K562 (cell line): ENCODE results near the gene SZT2. TPM values are rescaled to one million over a fixed set of nuclear protein-coding genes. Genes with fewer than 3 reads are reported as not detected.

Experiments
- ATAC-seq: fragments of 200-7000 bp; cut with Tn5 transposase; 3 replicates; pipeline ENCODE4 v1.9.1; 2020; ENCODE audit warnings: moderate library complexity
- BruUV-seq: library from RNA; stranded (reverse); fragments of 400-500 nt; replicated peaks from 2 replicates; lab custom pipeline; 2021; lab: Mats Ljungman, UMichigan
- CTCF ChIA-PET: fragments of 300-600 bp; formaldehyde crosslinking; extraction: SDS; loops from one replicate; lab custom pipeline; 2021; ENCODE audit warnings: low intra/inter-chr PET ratio; lab: Yijun Ruan, JAX
- POLR2A ChIA-PET: fragments of 300-600, 350-650 bp; sonication (Branson Sonifier 250); formaldehyde crosslinking; extraction: SDS; loops from one replicate; lab custom pipeline; 2021; ENCODE audit warnings: antibody characterized with exemption, inconsistent platforms; lab: Yijun Ruan, JAX
- DNase-seq, 4 experiments: peaks; one replicate each; pipeline versions ENCODE4 v3.0.0 to v3.0.0-alpha.2; 2011 to 2018; ENCODE audit warnings: low spot score in 3 of 4, mixed read lengths in 3 of 4; ENCODE audit errors: extremely low read depth in 1 of 4
- FAIRE-seq: peaks from 2 replicates; lab custom pipeline; 2011; peaks lifted over from hg19 to GRCh38; lab: Jason Lieb, UNC
- H2AFZ ChIP-seq: 2 replicates; pipeline ENCODE4 v1.6.0; 2011; ENCODE audit warnings: low read depth, low read length, control low read depth, inconsistent platforms
- H3K27ac ChIP-seq: fragments of 200-600 bp; 3 replicates; pipeline ENCODE4 v1.8.0; 2011; ENCODE audit warnings: low read depth, mild to moderate bottlenecking, control low read depth, inconsistent platforms, low read length, moderate library complexity, mixed read lengths; ENCODE audit errors: extremely low read depth
- H3K27me3 ChIP-seq, 2 experiments: fragments of 300-600 bp in 1 of 2; 2 replicates in 1 of 2; 3 replicates in 1 of 2; pipeline versions ENCODE4 v1.6.0 to v1.8.0; 2011; ENCODE audit warnings: inconsistent platforms in 2 of 2, low read length in 2 of 2, mild to moderate bottlenecking in 1 of 2, mixed read lengths in 1 of 2, moderate library complexity in 1 of 2; ENCODE audit not compliant: control insufficient read depth in 2 of 2, insufficient read depth in 2 of 2
- H3K36me3 ChIP-seq: fragments of 300-600 bp; 3 replicates; pipeline ENCODE4 v1.8.0; 2011; ENCODE audit warnings: mild to moderate bottlenecking, low read length, inconsistent platforms; ENCODE audit not compliant: control insufficient read depth, insufficient read depth
- H3K4me1 ChIP-seq, 2 experiments: fragments of 200-600 bp in 1 of 2; replicated peaks in 1 of 2; 2 replicates in 1 of 2; 3 replicates in 1 of 2; pipeline versions ENCODE4 v1.5.1 to v1.8.0; 2011; ENCODE audit warnings: inconsistent platforms in 2 of 2, low read length in 2 of 2, mild to moderate bottlenecking in 1 of 2, mixed read lengths in 1 of 2, moderate library complexity in 1 of 2; ENCODE audit not compliant: control insufficient read depth in 2 of 2, insufficient read depth in 2 of 2
- H3K4me2 ChIP-seq: 2 replicates; pipeline ENCODE4 v1.6.1; 2011; ENCODE audit warnings: low read length, control low read depth, inconsistent platforms, mixed read lengths; ENCODE audit not compliant: insufficient read depth
- H3K4me3 ChIP-seq: fragments of 200-600 bp; sonication (generic), shearing (Covaris generic); 2 replicates; pipeline ENCODE4 v1.5.1; 2016; ENCODE audit warnings: control low read depth, inconsistent platforms
- H3K79me2 ChIP-seq: fragments of 200-600 bp; 3 replicates; pipeline ENCODE4 v1.8.0; 2011; ENCODE audit warnings: low read length, inconsistent platforms; ENCODE audit not compliant: control insufficient read depth, insufficient read depth
- H3K9ac ChIP-seq, 2 experiments: 2 replicates each; pipeline versions ENCODE4 v1.6.0 to v1.6.1; 2011; ENCODE audit warnings: low read depth in 2 of 2, low read length in 2 of 2, control low read depth in 1 of 2, inconsistent platforms in 1 of 2, mild to moderate bottlenecking in 1 of 2, mixed read lengths in 1 of 2; ENCODE audit not compliant: insufficient read depth in 1 of 2
- H3K9me1 ChIP-seq: one replicate; pipeline ENCODE4 v1.6.0; 2011; ENCODE audit warnings: inconsistent platforms, mild to moderate bottlenecking, low read length, moderate library complexity; ENCODE audit not compliant: control insufficient read depth, insufficient read depth
- H3K9me3 ChIP-seq: replicated peaks from 2 replicates; pipeline ENCODE4 v1.5.1; 2011; ENCODE audit warnings: low read depth, low read length, inconsistent platforms; ENCODE audit not compliant: control insufficient read depth, insufficient read depth
- H4K20me1 ChIP-seq: replicated peaks from 2 replicates; pipeline ENCODE4 v1.6.1; 2011; ENCODE audit warnings: low read length, inconsistent platforms, mixed read lengths; ENCODE audit not compliant: control insufficient read depth, insufficient read depth
- ETV6 ChIP-seq, 3 experiments: fragments of 150-350 bp in 1 of 3; sonication (generic) in 1 of 3; formaldehyde crosslinking in 1 of 3; IDR thresholded peaks; 2 replicates each; pipeline versions ENCODE4 v1.6.1 to v1.8.0; 2014 to 2022; ENCODE audit warnings: borderline replicate concordance in 2 of 3, low read depth in 2 of 3, antibody characterized with exemption in 1 of 3, low read length in 1 of 3, mild to moderate bottlenecking in 1 of 3, missing genetic modification reagents in 1 of 3
- GABPB1 ChIP-seq: sonication (generic); formaldehyde crosslinking; IDR thresholded peaks from 2 replicates; pipeline ENCODE4 v1.8.0; 2022; ENCODE audit warnings: mild to moderate bottlenecking, missing genetic modification reagents
- KDM5B ChIP-seq: fragments of 200-600 bp; sonication (generic); IDR thresholded peaks from 2 replicates; pipeline ENCODE4 v1.6.1; 2012; ENCODE audit warnings: low read depth, mild to moderate bottlenecking, moderate library complexity, low read length, control low read depth, inconsistent platforms; ENCODE audit not compliant: insufficient replicate concordance
- KLF6 ChIP-seq: fragments of 250-450 bp; sonication (Bioruptor Pico); IDR thresholded peaks from 2 replicates; pipeline ENCODE4 v1.4.0; 2020; ENCODE audit warnings: mild to moderate bottlenecking, moderate library complexity, borderline replicate concordance
- MBD2 ChIP-seq: sonication (generic); IDR thresholded peaks from 2 replicates; pipeline ENCODE4 v1.6.1; 2016; ENCODE audit warnings: low read depth, borderline replicate concordance
- MECOM ChIP-seq: fragments of 250-450 bp; sonication (Bioruptor Pico); IDR thresholded peaks from 2 replicates; pipeline ENCODE4 v1.8.0; 2022; ENCODE audit warnings: inconsistent platforms
- NR2C2 ChIP-seq, 2 experiments: fragments of 200-800 bp in 1 of 2; sonication (Bioruptor generic) in 1 of 2; sonication (generic) in 1 of 2; formaldehyde crosslinking in 1 of 2; IDR thresholded peaks; 2 replicates each; pipeline versions ENCODE4 v1.6.1 to v1.8.0; 2016 to 2022; ENCODE audit warnings: mild to moderate bottlenecking in 1 of 2, missing compliant biosample characterization in 1 of 2, missing genetic modification characterization in 1 of 2, missing genetic modification reagents in 1 of 2
- NRF1 ChIP-seq, 2 experiments: fragments of 450-650 bp; IDR thresholded peaks in 1 of 2; conservative IDR thresholded peaks in 1 of 2; 2 replicates each; pipeline ENCODE4 v1.6.1; 2014; ENCODE audit warnings: mild to moderate bottlenecking in 2 of 2
- PML ChIP-seq: IDR thresholded peaks from 2 replicates; pipeline ENCODE4 v1.6.1; 2012; ENCODE audit warnings: low read length, inconsistent platforms
- POLR2A ChIP-seq: fragments of 450-650 bp; conservative IDR thresholded peaks from 2 replicates; pipeline ENCODE4 v1.6.1; 2016
- POLR2AphosphoS2 ChIP-seq: IDR thresholded peaks from 2 replicates; pipeline ENCODE4 v1.6.1; 2012; ENCODE audit warnings: low read length, improper control_type of control experiment
- POLR2AphosphoS5 ChIP-seq: IDR thresholded peaks from 2 replicates; pipeline ENCODE4 v1.6.1; 2011; ENCODE audit warnings: mild to moderate bottlenecking, low read depth, low read length, moderate library complexity; ENCODE audit not compliant: control insufficient read depth, insufficient read depth
- POLR2B ChIP-seq: fragments of 450-650 bp; IDR thresholded peaks from 2 replicates; pipeline ENCODE4 v1.6.1; 2018; ENCODE audit warnings: low read depth; ENCODE audit not compliant: partially characterized antibody
- RBM14 ChIP-seq: fragments of 200-400 bp; formaldehyde crosslinking; IDR thresholded peaks from 2 replicates; pipeline ENCODE4 v1.6.1; 2018; ENCODE audit warnings: low read depth, mild to moderate bottlenecking, low read length, moderate library complexity, borderline replicate concordance; ENCODE audit not compliant: insufficient read depth
- SUPT5H ChIP-seq: fragments of 450-650 bp; IDR thresholded peaks from 2 replicates; pipeline ENCODE4 v1.6.1; 2016
- WGBS: fragments of 100-300 bp; shearing (Covaris generic); methylation state at CpG from one replicate; pipeline ENCODE4 v1.1.6; 2016; ENCODE audit warnings: low coverage, mixed read lengths; ENCODE audit not compliant: insufficient coverage; ENCODE audit errors: missing lambda C conversion rate; 5-methylcytosine and 5-hydroxymethylcytosine counted together
- in situ Hi-C: fragments of 300-500 bp; cut with MboI; formaldehyde crosslinking; loops from 4 replicates; pipeline ENCODE4 v1.15.0; 2018; ENCODE audit warnings: inconsistent platforms, mixed read lengths
- intact Hi-C: fragments of 100-400 bp; cut with micrococcal nuclease; formaldehyde crosslinking; loops from 2 replicates; pipeline ENCODE4 v1.14.2; 2022
- polyA plus RNA-seq, 8 experiments: library from polyadenylated mRNA; depleted of rRNA in 4 of 8; stranded (reverse) in 5 of 8; unstranded in 3 of 8; fragments of >200 nt; fragmentation: Nextera tagmentation in 2 of 8; fragmentation: Illumina TruSeq in 1 of 8; extraction: Ambion mirVana in 2 of 8; extraction: Trizol in 1 of 8; gene quantifications; 2 replicates each; pipeline versions ENCODE4 v1.2.1 to v1.2.3, GENCODE V29; 2011 to 2014; ENCODE audit warnings: inconsistent platforms in 1 of 8, missing spikeins in 1 of 8
- total RNA-seq, 7 experiments: library from RNA; depleted of rRNA in 6 of 7; stranded (reverse); fragments of >200 nt in 6 of 7; fragmentation: Illumina TruSeq in 2 of 7; extraction: Trizol in 2 of 7; gene quantifications; 2 replicates each; pipeline versions ENCODE4 v1.2.1 to v1.2.3, GENCODE V29; 2011 to 2021; ENCODE audit warnings: low replicate concordance in 1 of 7
- TF ChIP-seq, protein P1 (sequence below): fragments of 450-650 bp; formaldehyde crosslinking; IDR thresholded peaks from 2 replicates; pipeline ENCODE4 v1.4.0; 2020; ENCODE audit warnings: mild to moderate bottlenecking, moderate library complexity

SZT2 gene
- total and polyA plus RNA-seq, 9 of the 15 experiments (the other 6 are each of a cell fraction or from before 2014, with no cell fraction given), result 0.88 to 31.0 (median 12.8) TPM

DNA sequence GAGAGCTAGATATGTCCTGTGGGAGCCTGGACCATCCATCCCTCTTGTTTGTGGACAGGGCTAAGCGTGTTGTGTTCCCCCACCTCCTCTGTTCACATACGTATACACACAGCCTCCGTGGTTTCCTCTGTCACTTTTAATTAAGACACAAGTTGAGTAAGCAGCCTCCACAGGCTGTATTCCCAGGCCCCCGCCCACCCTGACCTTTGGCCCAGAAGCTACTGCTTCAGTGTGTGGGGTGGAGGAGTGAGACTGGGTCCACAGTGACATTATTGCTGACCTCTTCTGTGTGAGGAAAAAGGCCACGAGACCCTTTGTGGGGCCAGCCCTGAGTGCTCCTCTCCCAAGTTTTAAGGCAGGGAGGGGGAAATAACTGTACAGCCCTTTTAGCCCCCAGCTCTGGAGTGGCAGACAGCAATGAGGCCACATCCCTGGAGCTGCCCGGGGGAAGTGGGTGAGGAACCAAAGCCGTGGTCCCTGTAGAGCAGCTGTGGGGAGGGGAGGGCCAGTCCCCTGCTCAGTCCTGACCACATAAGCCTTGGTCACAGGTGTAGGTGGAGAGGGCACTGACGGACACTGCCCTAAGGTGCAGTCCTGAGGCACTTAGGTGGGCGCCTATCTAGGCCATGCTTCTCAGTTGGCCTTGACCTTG is 26.3 kb upstream of the SZT2 start:
- Histone ChIP-seq H3K36me3 (peaks cover 67% of the 10 kb centered on the region), H3K4me1 (peaks cover 41 to 60% of the 10 kb centered on the region in 2 experiments), H2AFZ (no peak overlapping the region), H3K9me3 (no peaks in the 10 kb centered on the region), H3K4me3 (no peak overlapping the region), H3K79me2 (peaks cover 64% of the 10 kb centered on the region), H3K4me2 (no peak overlapping the region), H3K9me1 (peaks cover 17% of the 10 kb centered on the region), H3K9ac (peak overlapping the region in 1 of 2 experiments; percentile 61; a peak in 2 of 4 replicates), H3K27ac (peak overlapping the region; percentile 2; the same call in 1 of the 3 replicates), H4K20me1 (peaks cover 10% of the 10 kb centered on the region; the same call in 1 of the 2 replicates), H3K27me3 (no peaks in the 10 kb centered on the region)
- ATAC-seq (no peak), DNase-seq (peak in 2 of 4 experiments; percentile 44 to 60), FAIRE-seq (no peak)
- 71% methylated on average over 9 of the region's 9 CpGs for WGBS
- ChIA-PET POLR2A (interaction anchor here (0.8 to 1.6 kb wide), 8 partner anchors 10 to 50 kb away, joined by 3 to 4 read pairs (median 3); partner anchors contain the start of genes MED8 and SZT2), CTCF (no interaction called here)
- BruUV-seq, result no TSS peak
- in situ Hi-C loops (no loop called here), intact Hi-C loops (no loop called here)
- no peak for TF ChIP-seq MBD2
- TF ChIP-seq GABPB1 (CRISPR knock-in tag), result no peak
- TF ChIP-seq, protein P1, sequence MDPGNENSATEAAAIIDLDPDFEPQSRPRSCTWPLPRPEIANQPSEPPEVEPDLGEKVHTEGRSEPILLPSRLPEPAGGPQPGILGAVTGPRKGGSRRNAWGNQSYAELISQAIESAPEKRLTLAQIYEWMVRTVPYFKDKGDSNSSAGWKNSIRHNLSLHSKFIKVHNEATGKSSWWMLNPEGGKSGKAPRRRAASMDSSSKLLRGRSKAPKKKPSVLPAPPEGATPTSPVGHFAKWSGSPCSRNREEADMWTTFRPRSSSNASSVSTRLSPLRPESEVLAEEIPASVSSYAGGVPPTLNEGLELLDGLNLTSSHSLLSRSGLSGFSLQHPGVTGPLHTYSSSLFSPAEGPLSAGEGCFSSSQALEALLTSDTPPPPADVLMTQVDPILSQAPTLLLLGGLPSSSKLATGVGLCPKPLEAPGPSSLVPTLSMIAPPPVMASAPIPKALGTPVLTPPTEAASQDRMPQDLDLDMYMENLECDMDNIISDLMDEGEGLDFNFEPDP, result no peak
- TF ChIP-seq KDM5B, result peak; percentile 74
- no peak for TF ChIP-seq ETV6 (IDR thresholded peaks at IDR 0.05; ENCODE audit: borderline replicate concordance in 1 of 2, low read depth in 2 of 2, low read length in 1 of 2)
- TF ChIP-seq ETV6 (CRISPR knock-in tag; IDR thresholded peaks at IDR 0.05; ENCODE audit: borderline replicate concordance), result no peak
- peak; percentile 62; the same call in 1 of the 2 replicates for TF ChIP-seq POLR2A
- 0 out of 2 replicates have a peak, but pooled peaks have one; percentile 16 for TF ChIP-seq PML
- TF ChIP-seq MECOM (CRISPR knock-in tag), result no peak
- TF ChIP-seq NRF1 (conservative IDR thresholded peaks at IDR 0.05 in 1 of 2, IDR thresholded peaks at IDR 0.05 in 1 of 2), result no peak
- TF ChIP-seq POLR2AphosphoS2, result peak; percentile 96
- no peak for TF ChIP-seq RBM14
- TF ChIP-seq POLR2B, result peak; percentile 71
- TF ChIP-seq POLR2AphosphoS5, result peak; percentile 72; the same call in 1 of the 2 replicates
- TF ChIP-seq NR2C2 (CRISPR knock-in tag; IDR thresholded peaks at IDR 0.05), result no peak
- peak; percentile 13; the same call in 1 of the 2 replicates for TF ChIP-seq NR2C2 (tag; IDR thresholded peaks at IDR 0.05)
- TF ChIP-seq SUPT5H, result 0 out of 2 replicates have a peak, but pooled peaks have one; percentile 70
- no peak for TF ChIP-seq KLF6 (CRISPR knock-in tag)
